Natural killer cell treated with Interleukin-12 subunit alpha and Interleukin-12 subunit beta and Interleukin-15 and Interleukin-18, amount 100 ng/mL, for 72 hours (primary cell): ENCODE data around the gene GRK4. TPM values are rescaled to one million over a fixed set of nuclear protein-coding genes. Genes with fewer than 3 reads are reported as not detected.

Experiments used
- ATAC-seq, 2 donors: fragments of 150-1000 bp; cut with Tn5 transposase in 1 of 2; sonication (Bioruptor Pico), chemical (Tn5 transposase) in 1 of 2; 2 replicates each; pipeline ENCODE4 v1.10.0; 2021
- DNase-seq: peaks from one replicate; pipeline ENCODE4 v3.0.0; 2022; ENCODE audit warnings: low spot score
- H3K27ac Mint-ChIP-seq, 2 donors: 1 replicate in 1 of 2; 2 replicates in 1 of 2; pipeline ENCODE4 v1.8.0; 2022; ENCODE audit warnings: mixed read lengths in 2 of 2, mild to moderate bottlenecking in 1 of 2, moderate library complexity in 1 of 2
- H3K27me3 Mint-ChIP-seq, 2 donors: 1 replicate in 1 of 2; 2 replicates in 1 of 2; pipeline ENCODE4 v1.8.0; 2022; ENCODE audit warnings: mixed read lengths in 2 of 2
- H3K36me3 Mint-ChIP-seq: one replicate; pipeline ENCODE4 v1.8.0; 2022; ENCODE audit warnings: mixed read lengths
- H3K4me1 Mint-ChIP-seq, 2 donors: 1 replicate in 1 of 2; 2 replicates in 1 of 2; pipeline ENCODE4 v1.8.0; 2022; ENCODE audit warnings: low read depth in 2 of 2, mixed read lengths in 2 of 2, mild to moderate bottlenecking in 1 of 2
- H3K4me3 Mint-ChIP-seq: one replicate; pipeline ENCODE4 v1.8.0; 2022; ENCODE audit warnings: mixed read lengths
- H3K9me3 Mint-ChIP-seq: 2 replicates; pipeline ENCODE4 v1.8.0; 2022; ENCODE audit warnings: mixed read lengths
- total RNA-seq, 2 donors: library from RNA; stranded (reverse); gene quantifications; one replicate each; pipeline ENCODE4 v1.2.3, GENCODE V29; 2022

Gene GRK4
- total RNA-seq, 2 donors from 2014 or later: 8.0 to 12.1 TPM

DNA sequence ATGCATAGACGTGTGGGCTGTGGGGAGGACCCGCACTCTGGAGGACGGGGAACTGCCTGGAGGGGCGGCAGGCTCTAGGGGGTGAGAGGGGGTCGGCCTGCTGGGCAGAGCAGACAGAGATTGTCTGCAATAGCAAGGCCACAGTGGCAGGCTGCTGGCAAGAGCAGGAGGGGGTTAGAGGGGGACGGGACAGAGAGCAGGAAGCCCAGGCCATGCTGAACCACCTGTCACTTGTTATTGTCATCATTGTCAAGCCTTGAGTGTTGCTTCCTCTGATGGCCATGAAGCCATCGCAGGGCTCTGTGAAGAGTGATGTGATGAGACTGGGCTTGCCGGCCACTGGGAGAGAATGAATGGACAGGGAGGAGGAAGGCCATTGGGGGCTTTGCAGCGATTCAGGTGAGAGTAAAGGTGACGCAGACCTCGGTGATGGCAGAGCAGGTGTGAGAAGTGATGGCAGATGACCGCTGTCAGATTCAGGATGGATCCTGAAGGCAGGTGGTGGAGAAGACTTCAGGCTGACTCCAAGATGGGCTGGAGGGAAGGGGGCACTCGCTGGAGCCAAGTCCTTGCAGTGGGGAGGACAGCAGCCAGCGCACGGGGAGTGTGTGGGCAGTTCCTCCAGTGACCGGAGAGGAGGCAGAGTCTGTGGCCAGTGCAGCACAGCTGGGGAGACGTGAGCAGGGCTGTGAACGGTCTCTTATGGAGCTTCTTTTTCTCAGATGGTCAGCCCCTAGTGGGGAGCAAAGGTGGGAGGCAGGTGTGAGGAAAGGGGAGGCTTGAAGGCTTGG, 67.4 kb downstream of the GRK4 start:
- Mint-ChIP-seq H3K4me3 (no peak overlapping the region), H3K4me1 (no peaks in the 10 kb centered on the region), H3K27me3 (no peaks in the 10 kb centered on the region), H3K9me3 (no peaks in the 10 kb centered on the region), H3K27ac (no peak overlapping the region), H3K36me3 (no peaks in the 10 kb centered on the region)
- ATAC-seq: no peak
- DNase-seq: peak; percentile 40

DNA sequence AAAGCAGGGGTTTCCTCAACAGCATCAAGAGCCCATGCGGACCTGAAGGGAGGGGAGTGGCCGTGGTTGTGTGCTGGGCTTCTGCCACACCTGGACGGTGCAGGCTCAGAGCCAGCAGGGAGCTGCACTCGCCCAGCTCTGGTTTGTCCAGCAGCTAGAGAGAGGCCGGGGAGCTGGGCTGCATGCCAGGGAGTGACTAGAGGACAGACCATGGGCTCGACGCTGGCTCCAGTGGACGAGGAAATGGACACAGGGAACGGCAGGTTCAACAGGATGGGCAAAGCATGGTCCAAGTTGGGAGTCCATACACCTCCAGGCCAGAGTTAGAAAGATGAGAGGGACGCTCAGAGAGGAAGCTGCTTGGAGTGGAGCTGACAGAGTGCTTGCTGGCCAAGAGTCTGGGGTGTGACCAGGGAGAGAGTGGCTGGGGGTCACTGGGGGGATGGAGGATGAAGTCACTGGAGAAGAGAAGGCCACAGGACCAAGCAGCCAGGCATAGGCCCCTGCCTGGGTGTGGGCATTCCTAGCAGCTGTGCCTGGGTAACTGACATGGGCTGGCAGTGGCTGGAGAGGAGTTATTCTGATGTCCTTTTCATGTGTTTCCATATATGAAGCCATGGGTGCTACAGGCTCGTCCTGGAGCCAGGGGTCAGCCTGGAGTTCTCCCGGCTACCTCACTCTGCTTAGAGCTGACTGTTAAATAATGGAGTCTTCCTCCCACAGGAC, 68.1 kb downstream of the GRK4 start:
- no peaks in the 10 kb centered on the region for H3K9me3 Mint-ChIP-seq
- ATAC-seq (peak in 1 of 2 donors; percentile 36), DNase-seq (peak; percentile 39)
- H3K27me3 Mint-ChIP-seq: no peaks in the 10 kb centered on the region
- no peak overlapping the region for H3K4me3 Mint-ChIP-seq
- no peaks in the 10 kb centered on the region for H3K36me3 Mint-ChIP-seq
- no peaks in the 10 kb centered on the region for H3K4me1 Mint-ChIP-seq
- no peak overlapping the region for H3K27ac Mint-ChIP-seq

DNA sequence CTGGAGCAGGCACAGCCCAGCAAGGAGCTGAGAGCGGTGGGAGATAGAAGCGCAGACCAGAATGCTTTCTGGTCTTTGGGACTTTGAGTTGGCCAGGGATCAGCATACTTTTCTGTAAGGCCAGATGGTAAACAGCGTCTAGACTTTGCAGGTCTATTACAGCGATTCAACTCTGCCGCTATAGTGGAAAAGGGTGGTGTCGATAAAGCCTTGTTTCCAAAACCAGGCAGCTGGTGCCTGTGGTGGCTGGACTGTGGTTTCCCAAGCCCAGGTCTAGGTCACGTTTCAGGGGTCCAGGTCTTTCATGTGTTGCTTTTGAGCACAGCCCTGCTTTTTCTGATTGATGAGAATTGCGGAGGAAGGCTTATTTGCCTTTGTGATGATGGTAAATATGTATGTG, 70.9 kb downstream of the GRK4 start:
- H3K27ac Mint-ChIP-seq: no peak overlapping the region
- no peak for ATAC-seq
- H3K27me3 Mint-ChIP-seq: no peaks in the 10 kb centered on the region
- no peaks in the 10 kb centered on the region for H3K9me3 Mint-ChIP-seq
- peaks cover 15 to 19% of the 10 kb centered on the region in 2 donors for H3K4me1 Mint-ChIP-seq
- H3K4me3 Mint-ChIP-seq: no peak overlapping the region
- H3K36me3 Mint-ChIP-seq: no peaks in the 10 kb centered on the region
- peak; percentile 32 for DNase-seq

DNA sequence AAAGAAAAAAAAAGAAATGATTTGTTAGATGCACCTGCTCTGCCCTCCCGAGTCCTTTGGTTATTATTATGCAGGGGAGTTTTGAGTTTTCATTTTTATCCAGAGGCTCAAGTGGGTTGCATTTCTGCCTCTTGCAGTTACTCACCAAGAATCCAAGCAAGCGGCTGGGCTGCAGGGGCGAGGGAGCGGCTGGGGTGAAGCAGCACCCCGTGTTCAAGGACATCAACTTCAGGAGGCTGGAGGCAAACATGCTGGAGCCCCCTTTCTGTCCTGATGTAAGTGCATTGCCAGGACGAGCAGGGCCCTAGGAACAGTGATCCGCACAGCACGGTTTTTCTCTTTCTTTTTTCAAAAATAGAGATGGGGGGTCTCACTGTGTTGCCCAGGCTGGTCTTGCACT, 71.9 kb downstream of the GRK4 start:
- DNase-seq (no peak), ATAC-seq (no peak)
- no peak overlapping the region for H3K4me3 Mint-ChIP-seq
- no peaks in the 10 kb centered on the region for H3K9me3 Mint-ChIP-seq
- no peak overlapping the region for H3K27ac Mint-ChIP-seq
- H3K27me3 Mint-ChIP-seq: no peaks in the 10 kb centered on the region
- no peaks in the 10 kb centered on the region for H3K36me3 Mint-ChIP-seq
- peaks cover 16 to 19% of the 10 kb centered on the region in 2 donors for H3K4me1 Mint-ChIP-seq

DNA sequence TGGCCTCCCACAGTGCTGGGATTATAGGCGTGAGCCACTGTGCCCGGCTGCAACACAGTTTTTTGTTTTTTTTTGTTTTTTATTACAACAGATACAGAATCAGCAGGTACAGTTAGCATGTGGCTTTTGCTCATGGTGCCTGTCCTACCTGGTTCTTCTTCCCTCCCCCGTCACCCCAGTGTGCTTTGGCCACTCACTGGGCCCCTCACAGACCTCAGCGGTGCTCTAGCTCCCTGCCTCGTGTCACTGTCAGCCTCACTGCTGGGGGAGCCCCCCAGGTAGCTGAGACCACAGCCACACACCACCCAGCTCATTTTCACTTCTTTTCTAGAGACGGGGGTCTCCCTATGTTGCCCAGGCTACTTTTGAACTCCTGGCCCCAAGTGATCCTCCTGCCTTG, 72.3 kb downstream of the GRK4 start:
- no peak for ATAC-seq
- no peak for DNase-seq
- no peaks in the 10 kb centered on the region for H3K9me3 Mint-ChIP-seq
- no peaks in the 10 kb centered on the region for H3K36me3 Mint-ChIP-seq
- H3K27ac Mint-ChIP-seq: no peak overlapping the region
- no peak overlapping the region for H3K4me3 Mint-ChIP-seq
- no peaks in the 10 kb centered on the region for H3K27me3 Mint-ChIP-seq
- peaks cover 19% of the 10 kb centered on the region in 2 donors for H3K4me1 Mint-ChIP-seq

DNA sequence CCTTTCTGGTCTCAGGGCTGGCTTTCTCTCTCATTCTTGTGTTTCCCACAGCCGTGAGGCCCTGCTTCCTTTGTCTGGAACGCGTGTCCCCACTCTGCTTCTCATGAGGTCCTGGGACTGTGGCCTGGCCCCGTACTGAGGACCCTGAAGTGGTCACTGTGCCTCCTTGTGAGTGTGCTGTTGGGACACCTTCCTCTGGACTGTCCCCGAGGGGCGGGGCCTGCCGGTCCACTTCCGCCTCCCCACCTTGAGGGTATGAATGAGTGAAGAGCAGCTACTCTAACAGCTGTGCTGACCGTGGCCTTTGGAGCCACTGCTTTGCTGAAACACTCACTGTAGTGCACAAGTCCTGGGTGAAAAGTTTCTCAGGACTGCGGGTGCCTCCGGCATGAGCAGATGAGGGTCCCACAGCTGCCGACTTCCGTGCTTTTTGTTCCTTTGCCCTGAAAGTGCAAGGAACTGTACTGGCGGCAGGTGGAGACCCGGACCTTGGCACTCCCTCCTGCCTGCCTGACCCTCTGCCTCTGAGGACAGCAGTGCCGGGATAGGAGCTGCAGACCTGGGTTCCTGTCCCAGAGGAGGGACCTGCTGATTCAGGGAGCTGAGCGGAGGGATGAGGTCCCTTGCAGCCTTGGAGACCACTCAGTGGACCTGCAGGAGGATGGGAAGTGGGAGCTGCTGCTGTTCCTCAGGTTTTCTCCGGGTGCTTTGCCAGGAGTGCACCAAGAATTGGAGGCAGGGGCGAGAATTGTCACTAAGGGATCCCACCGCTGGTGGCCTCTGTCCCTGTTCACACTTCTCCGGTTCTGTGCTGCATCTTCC, 73.0 kb downstream of the GRK4 start:
- DNase-seq (peak; percentile 44), ATAC-seq (no peak)
- no peaks in the 10 kb centered on the region for H3K9me3 Mint-ChIP-seq
- peak overlapping the region in 1 of 2 donors; percentile 66 for H3K27ac Mint-ChIP-seq
- no peak overlapping the region for H3K4me3 Mint-ChIP-seq
- H3K36me3 Mint-ChIP-seq: no peaks in the 10 kb centered on the region
- no peaks in the 10 kb centered on the region for H3K27me3 Mint-ChIP-seq
- H3K4me1 Mint-ChIP-seq: peaks cover 19 to 23% of the 10 kb centered on the region in 2 donors

DNA sequence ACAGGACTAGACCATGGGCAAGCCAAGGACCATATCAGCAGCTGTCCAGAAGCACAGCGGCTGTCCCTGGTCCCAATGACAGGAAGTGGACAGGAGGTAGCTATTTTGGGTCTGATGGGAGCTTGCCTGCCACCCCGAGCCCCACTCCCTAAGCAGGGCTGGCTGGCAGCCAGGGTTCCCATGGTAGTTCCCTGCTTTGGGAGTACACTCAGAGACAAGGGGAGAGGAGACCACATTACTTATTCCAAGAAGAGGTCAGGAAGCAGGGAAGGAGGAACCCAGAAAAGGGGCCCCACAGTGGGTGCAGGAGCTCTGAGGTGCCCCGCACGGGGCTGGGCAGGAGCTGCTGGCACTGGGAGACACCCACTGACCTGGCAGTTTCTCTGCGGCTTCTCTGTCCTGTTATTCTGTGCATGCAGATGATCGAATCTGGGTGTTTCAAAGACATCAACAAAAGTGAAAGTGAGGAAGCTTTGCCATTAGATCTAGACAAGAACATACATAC, 74.6 kb downstream of the GRK4 start:
- no peaks in the 10 kb centered on the region for H3K36me3 Mint-ChIP-seq
- peak overlapping the region; percentile 68 for H3K4me3 Mint-ChIP-seq
- no peaks in the 10 kb centered on the region for H3K9me3 Mint-ChIP-seq
- ATAC-seq (peak in 1 of 2 donors; percentile 11), DNase-seq (peak; percentile 45)
- no peaks in the 10 kb centered on the region for H3K27me3 Mint-ChIP-seq
- peak overlapping the region; percentile 31 to 66 for H3K27ac Mint-ChIP-seq
- H3K4me1 Mint-ChIP-seq: peaks cover 33 to 35% of the 10 kb centered on the region in 2 donors

DNA sequence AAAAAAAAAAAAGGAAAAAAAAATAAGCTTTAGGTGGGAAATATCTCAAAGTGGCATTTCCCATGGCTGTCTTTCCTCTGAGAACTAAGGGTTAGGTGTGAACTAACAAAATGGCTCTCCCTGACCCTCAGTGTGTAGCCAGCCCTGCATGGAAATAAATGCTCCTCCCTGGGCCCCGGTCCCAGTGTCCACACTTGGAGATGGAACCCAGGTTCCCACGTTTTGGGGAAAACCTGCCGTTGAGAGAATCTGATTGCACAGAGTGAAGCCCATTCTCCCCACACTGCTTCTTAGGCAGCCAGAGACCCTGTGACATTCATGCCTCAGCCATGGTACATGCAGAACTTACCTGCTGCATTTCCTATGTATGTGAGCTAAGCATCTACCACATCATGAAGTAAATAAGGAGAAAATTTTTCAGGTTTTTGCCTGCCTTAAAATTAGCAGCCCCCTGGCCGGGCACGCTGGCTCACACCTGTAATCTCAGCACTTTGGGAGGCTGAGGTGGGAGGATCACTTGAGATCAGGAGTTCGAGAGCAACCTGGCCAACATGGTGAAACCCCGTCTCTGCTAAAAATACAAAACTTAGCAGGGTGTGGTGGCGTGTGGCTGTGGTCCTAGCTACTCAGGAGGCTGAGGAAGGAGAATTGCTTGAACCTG, 76.5 kb downstream of the GRK4 start:
- Mint-ChIP-seq H3K4me3 (peak overlapping the region; percentile 94), H3K27ac (peak overlapping the region in 1 of 2 donors; percentile 97), H3K27me3 (no peaks in the 10 kb centered on the region), H3K36me3 (no peaks in the 10 kb centered on the region), H3K9me3 (no peaks in the 10 kb centered on the region), H3K4me1 (peaks cover 41 to 44% of the 10 kb centered on the region in 2 donors)
- peak; percentile 22 for DNase-seq
- no peak for ATAC-seq

DNA sequence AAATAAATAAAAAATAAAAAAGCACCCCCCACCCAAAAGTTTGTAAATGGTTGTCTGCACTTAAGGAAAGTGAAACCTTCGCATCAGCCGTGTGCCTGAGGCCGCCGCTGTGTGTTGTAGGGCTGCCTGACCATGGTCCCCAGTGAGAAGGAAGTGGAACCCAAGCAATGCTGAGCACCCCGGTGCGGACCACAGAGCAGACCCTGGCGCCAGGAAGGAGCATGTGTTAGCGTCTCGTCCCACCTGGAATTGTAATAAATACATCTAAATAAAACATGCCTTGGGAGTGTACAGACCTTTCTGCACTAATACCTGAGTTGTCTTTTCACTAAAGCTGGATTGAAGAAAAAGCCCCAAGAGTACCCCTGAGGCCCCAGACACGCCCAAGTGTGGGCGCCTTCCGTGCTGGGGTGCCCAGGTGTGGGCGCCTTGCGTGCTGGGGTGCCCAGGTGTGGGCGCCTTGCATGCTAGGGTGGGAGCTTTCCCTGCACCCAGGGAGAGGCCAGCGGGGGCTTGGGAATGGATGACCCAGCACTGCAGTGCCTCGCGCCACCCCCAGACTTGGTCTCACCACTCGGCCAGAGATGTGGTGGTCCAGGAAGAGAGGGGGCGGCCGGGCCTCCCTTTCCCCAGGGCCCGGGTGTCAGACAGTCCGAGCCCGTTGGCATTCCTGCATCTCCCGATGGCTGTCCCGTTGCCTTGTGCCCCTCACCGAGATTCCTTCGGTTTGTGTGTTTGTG, 77.3 kb downstream of the GRK4 start:
- no peaks in the 10 kb centered on the region for H3K36me3 Mint-ChIP-seq
- H3K27me3 Mint-ChIP-seq: no peaks in the 10 kb centered on the region
- ATAC-seq: no peak
- peak; percentile 58 for DNase-seq
- no peaks in the 10 kb centered on the region for H3K9me3 Mint-ChIP-seq
- H3K27ac Mint-ChIP-seq: peak overlapping the region; percentile 90 to 97
- H3K4me1 Mint-ChIP-seq: peaks cover 49 to 52% of the 10 kb centered on the region in 2 donors
- H3K4me3 Mint-ChIP-seq: peak overlapping the region; percentile 94

DNA sequence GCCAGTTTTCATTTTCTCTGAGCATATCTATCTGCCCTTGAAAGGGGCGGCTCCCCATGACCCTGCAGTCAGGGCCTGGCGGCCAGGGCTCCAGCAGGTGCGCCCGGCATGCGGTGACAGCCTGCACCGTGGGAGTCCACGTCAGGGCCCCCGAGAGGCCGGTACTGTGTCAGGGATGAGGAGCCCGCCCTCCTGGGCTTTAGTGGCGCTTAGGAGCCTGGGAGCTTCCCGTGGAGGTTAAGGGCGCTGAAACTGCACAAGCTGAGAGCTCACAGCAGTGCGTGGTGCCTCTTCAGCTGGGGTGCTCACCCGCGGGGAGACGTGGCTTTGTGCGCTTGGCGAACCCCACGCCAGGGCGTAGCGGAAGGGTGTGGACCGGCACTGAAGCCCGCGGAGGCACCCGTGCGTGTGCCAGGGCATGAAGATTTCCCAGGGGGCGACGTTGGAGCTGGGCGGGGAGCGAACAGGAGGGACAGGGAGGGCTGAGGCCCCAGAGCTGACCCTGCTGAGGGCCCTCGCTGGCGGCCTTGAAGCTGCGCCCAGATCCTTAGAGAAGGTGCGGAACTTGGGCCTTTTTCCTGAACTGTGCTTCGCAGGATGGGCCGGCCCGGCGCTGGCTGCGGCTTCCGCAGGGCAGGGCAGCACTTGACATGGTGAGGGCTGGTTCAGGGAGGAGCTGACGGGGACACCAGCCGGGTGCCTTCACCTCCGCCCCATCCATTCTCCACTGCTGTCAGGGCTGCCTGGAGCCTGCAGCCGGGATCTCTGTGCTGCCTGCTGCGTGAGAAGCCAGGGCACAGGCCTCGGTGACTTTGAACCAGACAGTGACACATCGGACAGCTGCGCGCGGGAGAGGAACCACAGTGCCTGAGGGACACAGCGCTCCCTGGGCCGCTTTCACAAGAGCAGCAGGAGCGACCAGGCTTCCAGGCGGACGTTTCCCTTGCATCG, 78.1 kb downstream of the GRK4 start:
- H3K9me3 Mint-ChIP-seq: no peaks in the 10 kb centered on the region
- no peaks in the 10 kb centered on the region for H3K36me3 Mint-ChIP-seq
- H3K4me1 Mint-ChIP-seq: peaks cover 56 to 59% of the 10 kb centered on the region in 2 donors
- no peaks in the 10 kb centered on the region for H3K27me3 Mint-ChIP-seq
- peak; percentile 81 to 89 for ATAC-seq
- peak; percentile 81 for DNase-seq
- H3K4me3 Mint-ChIP-seq: peak overlapping the region; percentile 94
- peak overlapping the region; percentile 90 to 97 for H3K27ac Mint-ChIP-seq

DNA sequence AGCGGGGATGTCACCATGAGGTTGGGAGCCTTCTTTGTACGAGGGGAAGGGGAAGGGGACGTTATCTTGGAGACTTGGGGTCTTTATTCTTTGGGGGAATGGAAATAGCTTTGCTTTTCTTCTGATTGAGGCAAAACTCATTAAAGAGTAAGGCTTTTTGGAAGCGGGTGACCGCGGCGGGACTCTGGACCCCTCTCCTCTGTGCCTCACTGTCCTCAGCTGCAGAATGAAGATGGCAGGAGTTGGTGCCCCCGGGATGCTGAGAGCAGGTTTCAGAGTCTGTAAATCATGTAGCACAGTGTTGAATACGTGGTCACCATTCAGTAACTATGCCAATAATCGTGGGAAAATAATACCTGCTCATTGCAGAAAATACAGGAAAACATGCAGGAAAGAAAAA, 78.9 kb downstream of the GRK4 start:
- Mint-ChIP-seq H3K27ac (peak overlapping the region; percentile 90 to 97), H3K9me3 (no peaks in the 10 kb centered on the region), H3K4me1 (peaks cover 52 to 55% of the 10 kb centered on the region in 2 donors), H3K27me3 (no peaks in the 10 kb centered on the region), H3K36me3 (no peaks in the 10 kb centered on the region), H3K4me3 (peak overlapping the region; percentile 94)
- DNase-seq (peak; percentile 37), ATAC-seq (no peak)
